AG04449 (cell line): ENCODE data around the gene ANKDD1A.

ENCODE experiments used
- CTCF ChIA-PET: fragments of 350-600 bp; formaldehyde crosslinking; extraction: SDS; loops from one replicate; lab custom pipeline; 2021; ENCODE audit warnings: antibody characterized with exemption; lab: Yijun Ruan, JAX
- POLR2A ChIA-PET: fragments of 400-600, 350-600 bp; formaldehyde crosslinking; extraction: SDS; loops from one replicate; lab custom pipeline; 2020; ENCODE audit warnings: antibody characterized with exemption, inconsistent platforms; lab: Yijun Ruan, JAX
- DNase-seq: peaks from one replicate; pipeline ENCODE4 v3.0.0-alpha.2; 2010; ENCODE audit warnings: low read depth, low spot score
- H3K4me3 ChIP-seq: 2 replicates; pipeline ENCODE4 v1.5.1; 2011; ENCODE audit warnings: low read depth, mild to moderate bottlenecking, control low read depth, low read length
- CTCF ChIP-seq: IDR thresholded peaks from one replicate; pipeline ENCODE4 v1.5.1; 2011; ENCODE audit warnings: mild to moderate bottlenecking, moderate library complexity, low read length, control low read depth, inconsistent platforms; ENCODE audit not compliant: insufficient read depth; ENCODE audit errors: missing control alignments

Gene ANKDD1A

DNA sequence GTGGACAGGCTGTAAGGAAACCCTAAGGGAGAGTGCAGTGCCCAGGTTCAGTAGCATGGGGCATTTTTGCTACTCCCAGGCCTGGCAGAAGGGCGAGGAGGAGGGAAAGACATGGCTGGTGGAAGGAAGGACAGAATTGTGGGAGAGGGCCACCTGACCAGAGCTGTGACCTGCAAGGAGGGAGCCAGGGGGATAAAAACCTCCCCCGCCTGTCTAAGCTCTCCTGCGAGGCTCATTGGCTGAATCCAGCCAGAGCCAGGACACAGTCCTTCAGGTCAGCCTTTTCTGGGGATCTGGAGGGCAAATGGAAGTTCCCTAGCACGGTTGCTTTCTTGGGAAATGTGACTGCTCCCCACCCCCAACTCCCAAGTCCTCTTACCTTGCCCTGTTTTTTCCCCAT is 13.3 kb upstream of the ANKDD1A start:
- CTCF ChIA-PET: interaction anchor here (1.6 kb wide), 1 partner anchor 11 kb away, joined by 3 read pairs; no protein-coding TSS in a partner anchor
- no peak for DNase-seq
- POLR2A ChIA-PET: no interaction called here
- no peak for TF ChIP-seq CTCF
- no peak overlapping the region for H3K4me3 ChIP-seq

- no peak overlapping the region for H3K4me3 ChIP-seq
- TF ChIP-seq CTCF: no peak
- POLR2A ChIA-PET: no interaction called here
- DNase-seq: no peak
- CTCF ChIA-PET: no interaction called here
These were observed 10.6 kb upstream of the ANKDD1A start for GRCh38 chr15:64901141-64901540.

GRCh38 chr15:64901914-64902313 is 9.8 kb upstream of the ANKDD1A start:
- TF ChIP-seq CTCF: no peak
- H3K4me3 ChIP-seq: no peak overlapping the region
- ChIA-PET POLR2A (no interaction called here), CTCF (no interaction called here)
- DNase-seq: no peak

DNA sequence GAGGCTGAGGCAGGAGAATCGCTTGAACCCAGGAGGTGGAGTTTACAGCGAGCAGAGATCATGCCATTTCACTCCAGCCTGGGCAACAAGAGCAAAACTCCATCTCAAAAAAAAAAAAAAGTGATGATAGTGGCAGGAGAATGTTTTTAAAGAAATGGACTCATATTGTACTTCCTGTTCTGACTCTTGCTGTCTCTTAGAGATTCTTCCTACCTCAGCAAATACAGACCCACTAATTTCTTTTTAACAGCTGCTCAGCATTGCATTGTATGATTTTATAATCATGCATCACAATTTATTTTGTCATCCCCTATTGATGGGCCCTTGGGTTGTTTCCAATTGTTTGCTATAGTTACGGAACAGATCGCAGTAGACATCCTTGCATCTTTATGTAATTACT is 8.8 kb upstream of the ANKDD1A start:
- no peak for DNase-seq
- POLR2A ChIA-PET: interaction anchor here (0.8 kb wide), 1 partner anchor 14 kb away, joined by 3 read pairs; no protein-coding TSS in a partner anchor
- H3K4me3 ChIP-seq: no peak overlapping the region
- CTCF ChIA-PET: interaction anchor here (4.2 to 6.0 kb wide), 2 partner anchors 8 to 171 kb away, joined by 31 to 58 read pairs; no protein-coding TSS in a partner anchor
- no peak for TF ChIP-seq CTCF

DNA sequence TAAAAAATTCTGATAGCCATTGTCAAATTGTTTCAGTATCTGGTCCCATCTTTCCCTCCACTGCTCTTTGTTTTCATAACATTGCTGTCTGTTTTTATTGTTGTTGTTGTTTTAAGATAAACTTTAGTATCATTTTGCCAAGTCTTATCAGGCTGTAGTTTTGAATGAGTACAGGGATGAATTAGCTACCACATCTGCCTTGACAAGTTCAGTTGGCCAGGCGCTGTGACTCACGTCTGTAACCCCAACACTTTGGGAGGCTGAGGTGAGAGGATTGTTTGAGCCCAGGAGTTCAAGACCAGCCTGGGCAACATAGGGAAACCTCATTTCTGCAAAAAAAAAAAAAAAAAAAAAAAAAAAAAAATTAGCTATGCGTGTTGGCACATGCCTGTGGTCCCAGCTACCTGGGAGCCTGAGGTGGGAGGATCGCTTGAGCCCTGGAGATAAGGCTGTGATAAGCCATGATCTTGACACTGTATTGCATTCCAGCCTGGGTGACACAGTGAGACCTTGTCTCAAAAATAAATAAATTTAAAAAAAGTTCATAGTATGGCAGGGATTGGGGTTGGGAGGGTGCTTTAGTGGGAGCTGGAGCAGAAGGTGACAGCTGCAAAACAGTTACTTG is 8.3 kb upstream of the ANKDD1A start:
- POLR2A ChIA-PET: interaction anchor here (0.6 to 0.8 kb wide), 2 partner anchors 14 to 64 kb away, joined by 3 read pairs; no protein-coding TSS in a partner anchor
- no peak overlapping the region for H3K4me3 ChIP-seq
- TF ChIP-seq CTCF: no peak
- no peak for DNase-seq
- CTCF ChIA-PET: interaction anchor here (3.6 to 6.0 kb wide), 5 partner anchors 9 to 171 kb away, joined by 24 to 58 read pairs (median 32); no protein-coding TSS in a partner anchor

- ChIA-PET CTCF (interaction anchor here (0.9 to 6.0 kb wide), 9 partner anchors 10 to 213 kb away, joined by 4 to 58 read pairs (median 24); no protein-coding TSS in a partner anchor), POLR2A (interaction anchor here (0.6 kb wide), 1 partner anchor 65 kb away, joined by 3 read pairs; no protein-coding TSS in a partner anchor)
- no peak for DNase-seq
- no peak overlapping the region for H3K4me3 ChIP-seq
- no peak for TF ChIP-seq CTCF
These were observed 7.5 kb upstream of the ANKDD1A start for GRCh38 chr15:64904189-64904588.
